Measurements from ENCODE around the gene VWA3A.
A peak's percentile ranks its signal among the peaks of the same experiment; 100 is the strongest.

Gene VWA3A

GRCh38 chr16:22202261-22202637 lies 109.9 kb downstream of the VWA3A start:
- H3K27ac ChIP-seq, result peak overlapping the region; percentile 94
- no peak for DNase-seq (ENCODE audit: low spot score)
- POLR2A ChIA-PET (ENCODE audit: low non-redundant PET), result no interaction called here
- CTCF ChIA-PET, result no interaction called here
- TF ChIP-seq, protein P1, sequence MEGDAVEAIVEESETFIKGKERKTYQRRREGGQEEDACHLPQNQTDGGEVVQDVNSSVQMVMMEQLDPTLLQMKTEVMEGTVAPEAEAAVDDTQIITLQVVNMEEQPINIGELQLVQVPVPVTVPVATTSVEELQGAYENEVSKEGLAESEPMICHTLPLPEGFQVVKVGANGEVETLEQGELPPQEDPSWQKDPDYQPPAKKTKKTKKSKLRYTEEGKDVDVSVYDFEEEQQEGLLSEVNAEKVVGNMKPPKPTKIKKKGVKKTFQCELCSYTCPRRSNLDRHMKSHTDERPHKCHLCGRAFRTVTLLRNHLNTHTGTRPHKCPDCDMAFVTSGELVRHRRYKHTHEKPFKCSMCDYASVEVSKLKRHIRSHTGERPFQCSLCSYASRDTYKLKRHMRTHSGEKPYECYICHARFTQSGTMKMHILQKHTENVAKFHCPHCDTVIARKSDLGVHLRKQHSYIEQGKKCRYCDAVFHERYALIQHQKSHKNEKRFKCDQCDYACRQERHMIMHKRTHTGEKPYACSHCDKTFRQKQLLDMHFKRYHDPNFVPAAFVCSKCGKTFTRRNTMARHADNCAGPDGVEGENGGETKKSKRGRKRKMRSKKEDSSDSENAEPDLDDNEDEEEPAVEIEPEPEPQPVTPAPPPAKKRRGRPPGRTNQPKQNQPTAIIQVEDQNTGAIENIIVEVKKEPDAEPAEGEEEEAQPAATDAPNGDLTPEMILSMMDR (conservative IDR thresholded peaks at IDR 0.05; ENCODE audit: low read depth), result no peak

DNA sequence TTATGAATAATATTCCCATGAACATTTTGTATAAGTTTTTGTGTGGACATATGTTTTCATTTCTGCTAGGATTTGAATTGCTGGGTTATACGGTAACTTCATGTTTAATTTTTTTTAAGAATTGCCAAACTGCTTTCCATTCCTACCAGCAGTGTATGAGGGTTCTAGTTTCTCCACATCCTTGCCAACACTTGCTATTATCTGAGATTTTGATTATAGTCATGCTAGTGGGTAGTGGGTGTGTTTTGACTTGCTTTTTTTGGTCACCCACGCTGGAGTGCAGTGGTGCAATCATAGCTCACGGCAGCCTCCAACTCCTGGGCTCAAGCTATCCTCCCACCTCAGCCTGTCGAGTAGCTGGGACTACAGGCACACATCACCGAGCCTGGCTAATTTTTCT lies 110.8 kb downstream of the VWA3A start:
- DNase-seq (ENCODE audit: low spot score), result no peak
- TF ChIP-seq, protein P1 (conservative IDR thresholded peaks at IDR 0.05; ENCODE audit: low read depth), result no peak
- H3K27ac ChIP-seq, result 0 out of 2 replicates have a peak overlapping the region, but pooled peaks have one; percentile 94
- POLR2A ChIA-PET (ENCODE audit: low non-redundant PET), result no interaction called here
- CTCF ChIA-PET, result no interaction called here

DNA sequence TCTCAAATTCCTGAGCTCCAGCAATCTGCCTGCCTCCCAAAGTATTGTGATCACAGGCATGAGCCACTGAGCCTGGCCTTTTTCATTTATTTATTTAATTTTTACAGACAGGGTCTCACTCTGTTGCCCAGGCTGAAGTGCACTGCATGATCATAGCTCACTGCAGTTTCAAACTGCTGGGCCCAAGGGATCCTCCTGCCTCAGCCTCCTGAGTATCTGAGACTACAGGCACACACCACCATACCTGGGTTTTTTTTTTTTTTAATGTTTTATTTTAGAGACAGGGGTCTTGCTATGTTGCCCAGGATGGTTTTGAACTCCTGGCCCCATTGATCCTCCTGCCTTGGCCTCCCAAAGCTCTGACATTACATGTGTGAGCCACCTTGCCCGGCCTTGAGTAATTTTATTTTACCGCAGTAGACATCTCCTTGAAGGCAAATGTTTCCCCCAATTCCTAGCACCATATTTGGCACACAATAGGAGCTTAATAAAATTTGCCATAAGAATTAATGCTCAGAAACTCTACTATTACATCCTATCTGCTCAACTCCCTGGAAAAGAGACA lies 111.8 kb downstream of the VWA3A start:
- no peak for DNase-seq (ENCODE audit: low spot score)
- POLR2A ChIA-PET (ENCODE audit: low non-redundant PET), result no interaction called here
- H3K27ac ChIP-seq, result no peak overlapping the region
- TF ChIP-seq, protein P1 (conservative IDR thresholded peaks at IDR 0.05; ENCODE audit: low read depth), result no peak
- CTCF ChIA-PET, result interaction anchor here (0.7 kb wide), 1 partner anchor 96 kb away, joined by 4 read pairs; no protein-coding TSS in a partner anchor

- ChIA-PET POLR2A (ENCODE audit: low non-redundant PET) (no interaction called here), CTCF (interaction anchor here (0.6 to 1.2 kb wide), 3 partner anchors 9 to 476 kb away, joined by 3 to 5 read pairs (median 3); no protein-coding TSS in a partner anchor)
- DNase-seq (ENCODE audit: low spot score), result no peak
- peak overlapping the region; percentile 92 for H3K27ac ChIP-seq
- TF ChIP-seq, protein P1 (conservative IDR thresholded peaks at IDR 0.05; ENCODE audit: low read depth), result no peak
Observed at GRCh38 chr16:22205577-22206012, 113.3 kb downstream of the VWA3A start.

- peak; percentile 93 for DNase-seq (ENCODE audit: low spot score)
- TF ChIP-seq, protein P1 (conservative IDR thresholded peaks at IDR 0.05; ENCODE audit: low read depth), result peak; percentile 86
- CTCF ChIA-PET, result interaction anchor here (0.5 to 2.3 kb wide), 8 partner anchors 10 to 1101 kb away, joined by 3 to 5 read pairs (median 4); no protein-coding TSS in a partner anchor
- POLR2A ChIA-PET (ENCODE audit: low non-redundant PET), result interaction anchor here (0.6 kb wide), 1 partner anchor 31 kb away, joined by 3 read pairs; no protein-coding TSS in a partner anchor
- peak within 1 kb of the TSS; percentile 92 for H3K27ac ChIP-seq
Observed at GRCh38 chr16:22206013-22206841, 113.9 kb downstream of the VWA3A start, which contains the start of gene EEF2K. Gene EEF2K, plus strand, starts transcription at chr16:22206278. Its CDS starts 19,452 bp downstream, at chr16:22225730.
